ENCODE data around the gene ABL1.

ABL1 gene

DNA sequence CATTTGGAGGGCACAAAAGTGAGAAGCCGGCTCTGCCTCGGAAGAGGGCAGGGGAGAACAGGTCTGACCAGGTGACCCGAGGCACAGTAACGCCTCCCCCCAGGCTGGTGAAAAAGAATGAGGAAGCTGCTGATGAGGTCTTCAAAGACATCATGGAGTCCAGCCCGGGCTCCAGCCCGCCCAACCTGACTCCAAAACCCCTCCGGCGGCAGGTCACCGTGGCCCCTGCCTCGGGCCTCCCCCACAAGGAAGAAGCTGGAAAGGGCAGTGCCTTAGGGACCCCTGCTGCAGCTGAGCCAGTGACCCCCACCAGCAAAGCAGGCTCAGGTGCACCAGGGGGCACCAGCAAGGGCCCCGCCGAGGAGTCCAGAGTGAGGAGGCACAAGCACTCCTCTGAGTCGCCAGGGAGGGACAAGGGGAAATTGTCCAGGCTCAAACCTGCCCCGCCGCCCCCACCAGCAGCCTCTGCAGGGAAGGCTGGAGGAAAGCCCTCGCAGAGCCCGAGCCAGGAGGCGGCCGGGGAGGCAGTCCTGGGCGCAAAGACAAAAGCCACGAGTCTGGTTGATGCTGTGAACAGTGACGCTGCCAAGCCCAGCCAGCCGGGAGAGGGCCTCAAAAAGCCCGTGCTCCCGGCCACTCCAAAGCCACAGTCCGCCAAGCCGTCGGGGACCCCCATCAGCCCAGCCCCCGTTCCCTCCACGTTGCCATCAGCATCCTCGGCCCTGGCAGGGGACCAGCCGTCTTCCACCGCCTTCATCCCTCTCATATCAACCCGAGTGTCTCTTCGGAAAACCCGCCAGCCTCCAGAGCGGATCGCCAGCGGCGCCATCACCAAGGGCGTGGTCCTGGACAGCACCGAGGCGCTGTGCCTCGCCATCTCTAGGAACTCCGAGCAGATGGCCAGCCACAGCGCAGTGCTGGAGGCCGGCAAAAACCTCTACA is 49.8 kb downstream of the ABL1 start:
- H3K4me1 ChIP-seq, result no peaks in the 10 kb centered on the region
- H3K36me3 ChIP-seq, result peaks cover 90% of the 10 kb centered on the region
- H3K4me3 ChIP-seq (ENCODE audit: low read depth, low read length), result no peak overlapping the region
- H3K9me3 ChIP-seq, result no peaks in the 10 kb centered on the region
- DNase-seq, result no peak
- TF ChIP-seq, protein P1, sequence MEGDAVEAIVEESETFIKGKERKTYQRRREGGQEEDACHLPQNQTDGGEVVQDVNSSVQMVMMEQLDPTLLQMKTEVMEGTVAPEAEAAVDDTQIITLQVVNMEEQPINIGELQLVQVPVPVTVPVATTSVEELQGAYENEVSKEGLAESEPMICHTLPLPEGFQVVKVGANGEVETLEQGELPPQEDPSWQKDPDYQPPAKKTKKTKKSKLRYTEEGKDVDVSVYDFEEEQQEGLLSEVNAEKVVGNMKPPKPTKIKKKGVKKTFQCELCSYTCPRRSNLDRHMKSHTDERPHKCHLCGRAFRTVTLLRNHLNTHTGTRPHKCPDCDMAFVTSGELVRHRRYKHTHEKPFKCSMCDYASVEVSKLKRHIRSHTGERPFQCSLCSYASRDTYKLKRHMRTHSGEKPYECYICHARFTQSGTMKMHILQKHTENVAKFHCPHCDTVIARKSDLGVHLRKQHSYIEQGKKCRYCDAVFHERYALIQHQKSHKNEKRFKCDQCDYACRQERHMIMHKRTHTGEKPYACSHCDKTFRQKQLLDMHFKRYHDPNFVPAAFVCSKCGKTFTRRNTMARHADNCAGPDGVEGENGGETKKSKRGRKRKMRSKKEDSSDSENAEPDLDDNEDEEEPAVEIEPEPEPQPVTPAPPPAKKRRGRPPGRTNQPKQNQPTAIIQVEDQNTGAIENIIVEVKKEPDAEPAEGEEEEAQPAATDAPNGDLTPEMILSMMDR (IDR thresholded peaks at IDR 0.05; ENCODE audit: low read depth, low read length), result no peak
- H3K27me3 ChIP-seq, result no peaks in the 10 kb centered on the region

DNA sequence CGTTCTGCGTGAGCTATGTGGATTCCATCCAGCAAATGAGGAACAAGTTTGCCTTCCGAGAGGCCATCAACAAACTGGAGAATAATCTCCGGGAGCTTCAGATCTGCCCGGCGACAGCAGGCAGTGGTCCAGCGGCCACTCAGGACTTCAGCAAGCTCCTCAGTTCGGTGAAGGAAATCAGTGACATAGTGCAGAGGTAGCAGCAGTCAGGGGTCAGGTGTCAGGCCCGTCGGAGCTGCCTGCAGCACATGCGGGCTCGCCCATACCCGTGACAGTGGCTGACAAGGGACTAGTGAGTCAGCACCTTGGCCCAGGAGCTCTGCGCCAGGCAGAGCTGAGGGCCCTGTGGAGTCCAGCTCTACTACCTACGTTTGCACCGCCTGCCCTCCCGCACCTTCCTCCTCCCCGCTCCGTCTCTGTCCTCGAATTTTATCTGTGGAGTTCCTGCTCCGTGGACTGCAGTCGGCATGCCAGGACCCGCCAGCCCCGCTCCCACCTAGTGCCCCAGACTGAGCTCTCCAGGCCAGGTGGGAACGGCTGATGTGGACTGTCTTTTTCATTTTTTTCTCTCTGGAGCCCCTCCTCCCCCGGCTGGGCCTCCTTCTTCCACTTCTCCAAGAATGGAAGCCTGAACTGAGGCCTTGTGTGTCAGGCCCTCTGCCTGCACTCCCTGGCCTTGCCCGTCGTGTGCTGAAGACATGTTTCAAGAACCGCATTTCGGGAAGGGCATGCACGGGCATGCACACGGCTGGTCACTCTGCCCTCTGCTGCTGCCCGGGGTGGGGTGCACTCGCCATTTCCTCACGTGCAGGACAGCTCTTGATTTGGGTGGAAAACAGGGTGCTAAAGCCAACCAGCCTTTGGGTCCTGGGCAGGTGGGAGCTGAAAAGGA is 50.7 kb downstream of the ABL1 start:
- no peak for DNase-seq
- TF ChIP-seq, protein P1 (IDR thresholded peaks at IDR 0.05; ENCODE audit: low read depth, low read length), result no peak
- Histone ChIP-seq H3K36me3 (peaks cover 80% of the 10 kb centered on the region), H3K4me1 (no peaks in the 10 kb centered on the region), H3K4me3 (ENCODE audit: low read depth, low read length) (no peak overlapping the region), H3K9me3 (no peaks in the 10 kb centered on the region), H3K27me3 (no peaks in the 10 kb centered on the region)

DNA sequence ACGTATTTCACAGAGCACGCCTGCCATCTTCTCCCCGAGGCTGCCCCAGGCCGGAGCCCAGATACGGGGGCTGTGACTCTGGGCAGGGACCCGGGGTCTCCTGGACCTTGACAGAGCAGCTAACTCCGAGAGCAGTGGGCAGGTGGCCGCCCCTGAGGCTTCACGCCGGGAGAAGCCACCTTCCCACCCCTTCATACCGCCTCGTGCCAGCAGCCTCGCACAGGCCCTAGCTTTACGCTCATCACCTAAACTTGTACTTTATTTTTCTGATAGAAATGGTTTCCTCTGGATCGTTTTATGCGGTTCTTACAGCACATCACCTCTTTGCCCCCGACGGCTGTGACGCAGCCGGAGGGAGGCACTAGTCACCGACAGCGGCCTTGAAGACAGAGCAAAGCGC is 51.9 kb downstream of the ABL1 start:
- Histone ChIP-seq H3K4me3 (ENCODE audit: low read depth, low read length) (no peak overlapping the region), H3K9me3 (no peaks in the 10 kb centered on the region), H3K36me3 (peaks cover 70% of the 10 kb centered on the region), H3K27me3 (no peaks in the 10 kb centered on the region), H3K4me1 (no peaks in the 10 kb centered on the region)
- no peak for DNase-seq
- TF ChIP-seq, protein P1 (IDR thresholded peaks at IDR 0.05; ENCODE audit: low read depth, low read length), result no peak

DNA sequence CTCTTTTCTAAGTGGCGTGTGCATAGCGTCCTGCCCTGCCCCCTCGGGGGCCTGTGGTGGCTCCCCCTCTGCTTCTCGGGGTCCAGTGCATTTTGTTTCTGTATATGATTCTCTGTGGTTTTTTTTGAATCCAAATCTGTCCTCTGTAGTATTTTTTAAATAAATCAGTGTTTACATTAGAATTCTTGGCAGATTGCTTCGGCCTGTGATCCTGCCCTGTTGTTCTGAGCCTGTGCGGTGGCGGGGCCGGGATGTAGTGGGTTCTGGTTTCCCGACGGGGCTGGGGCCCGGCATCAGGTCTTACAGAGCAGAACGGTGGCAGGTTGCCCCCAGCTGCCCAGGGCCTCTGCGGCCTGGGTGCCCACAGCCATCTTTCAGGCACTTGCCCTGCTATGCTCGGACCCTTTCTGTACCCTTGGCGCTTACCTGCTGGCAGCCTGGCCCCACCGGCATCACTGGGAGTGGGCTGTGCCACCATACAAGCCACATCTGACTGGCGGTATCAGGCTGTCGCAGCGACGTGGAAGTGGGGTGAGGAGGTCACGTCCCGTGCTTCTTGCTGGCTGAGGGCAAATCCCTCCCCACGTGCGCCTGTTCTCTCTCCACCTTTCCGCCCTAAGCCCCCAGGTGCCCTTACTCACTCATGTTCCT is 52.6 kb downstream of the ABL1 start:
- no peaks in the 10 kb centered on the region for H3K4me1 ChIP-seq
- no peaks in the 10 kb centered on the region for H3K27me3 ChIP-seq
- H3K36me3 ChIP-seq, result peaks cover 67% of the 10 kb centered on the region
- TF ChIP-seq, protein P1 (IDR thresholded peaks at IDR 0.05; ENCODE audit: low read depth, low read length), result no peak
- no peak for DNase-seq
- no peaks in the 10 kb centered on the region for H3K9me3 ChIP-seq
- H3K4me3 ChIP-seq (ENCODE audit: low read depth, low read length), result no peak overlapping the region

DNA sequence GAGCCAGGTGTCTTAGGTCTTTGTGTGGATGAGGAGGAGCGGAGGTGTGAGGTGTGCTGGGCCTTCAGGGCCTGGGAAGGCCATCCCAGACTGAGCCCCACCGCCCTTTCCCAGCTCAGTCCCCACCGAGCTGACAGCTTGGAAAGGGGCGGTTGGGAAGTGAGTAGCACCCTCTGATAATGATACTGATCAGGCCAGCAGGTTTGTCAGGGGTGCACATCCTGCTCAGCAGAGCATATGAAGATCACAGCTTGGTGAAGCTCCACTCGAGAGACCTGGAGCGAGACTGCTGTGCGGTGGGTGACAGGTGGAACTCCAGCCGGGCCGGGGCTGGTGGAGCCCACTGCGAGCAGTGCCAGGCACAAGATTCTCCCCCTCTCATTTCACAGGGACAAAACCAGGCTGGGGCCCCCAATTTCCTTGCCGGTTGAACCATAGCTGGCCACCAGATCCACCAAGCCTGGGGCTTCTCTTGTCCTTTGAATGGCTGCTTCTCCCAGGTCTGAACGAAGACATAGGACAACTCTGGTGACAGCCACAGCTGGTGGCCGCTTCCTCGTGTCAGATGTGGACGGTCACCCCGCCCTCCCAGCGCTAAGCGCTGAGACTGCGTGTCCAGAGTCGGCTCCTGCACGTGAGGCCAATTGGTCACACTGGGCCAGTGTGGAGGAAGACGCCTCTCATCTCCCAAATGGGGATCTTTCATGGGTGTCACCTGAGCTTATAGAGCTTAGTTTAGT is 53.3 kb downstream of the ABL1 start:
- DNase-seq, result no peak
- no peaks in the 10 kb centered on the region for H3K4me1 ChIP-seq
- no peaks in the 10 kb centered on the region for H3K27me3 ChIP-seq
- H3K36me3 ChIP-seq, result peaks cover 60% of the 10 kb centered on the region
- no peaks in the 10 kb centered on the region for H3K9me3 ChIP-seq
- TF ChIP-seq, protein P1 (IDR thresholded peaks at IDR 0.05; ENCODE audit: low read depth, low read length), result no peak
- H3K4me3 ChIP-seq (ENCODE audit: low read depth, low read length), result no peak overlapping the region

Measured in BE2C (cell line).